Lower leg skin (tissue), 4 donors: Measurements from ENCODE around the gene NRSN2. TPM values are rescaled to one million over a fixed set of nuclear protein-coding genes. Genes with fewer than 3 reads are reported as not detected.
"Not testable (repeated sequence)": the region's sequence is repeated elsewhere in the genome, so short reads cannot be mapped to it uniquely, and the experiment has no call there.

Source experiments
- DNase-seq, 2 donors: peaks; one replicate each; pipeline ENCODE4 v3.0.0-alpha.2; 2019; ENCODE audit warnings: low spot score in 2 of 2
- H3K4me3 ChIP-seq: fragments of 200-600 bp; sonication (generic); 2 replicates; pipeline ENCODE4 v1.5.1; 2017; ENCODE audit warnings: mild to moderate bottlenecking, low read depth; ENCODE audit not compliant: poor library complexity, severe bottlenecking
- CTCF ChIP-seq, 3 donors: fragments of 450-650 bp; IDR thresholded peaks; one replicate each; pipeline ENCODE4 v1.5.1; 2016; ENCODE audit warnings: antibody characterized with exemption in 3 of 3, mild to moderate bottlenecking in 3 of 3, moderate library complexity in 2 of 3
- POLR2A ChIP-seq, 2 donors: fragments of 450-650 bp; IDR thresholded peaks; one replicate each; pipeline ENCODE4 v1.6.1; 2016 to 2017; ENCODE audit warnings: antibody characterized with exemption in 2 of 2, mild to moderate bottlenecking in 1 of 2, moderate library complexity in 1 of 2
- WGBS, 2 donors: methylation state at CpG; one replicate each; pipeline ENCODE4 v1.1.5; 2018; 5-methylcytosine and 5-hydroxymethylcytosine counted together
- intact Hi-C: fragments of 100-400 bp; cut with DNase I; formaldehyde crosslinking; loops from one replicate; pipeline ENCODE4 v1.15.0; 2023; ENCODE audit warnings: low total_unique reads
- total RNA-seq, 4 donors: library from RNA; depleted of rRNA; stranded (reverse); fragments of >200 nt; gene quantifications; one replicate each; pipeline ENCODE4 v1.1.0, GENCODE V29; 2016

Gene NRSN2
- total RNA-seq, 4 donors from 2014 or later, result 4.4 to 16.6 (median 9.9) TPM

GRCh38 chr20:347640-348484, 951 bp downstream of the NRSN2 start:
- H3K4me3 ChIP-seq, result peak overlapping the region; percentile 61
- intact Hi-C loops, result no loop called here
- TF ChIP-seq CTCF (IDR thresholded peaks at IDR 0.05) (peak in 1 of 3 donors; percentile 76), POLR2A (IDR thresholded peaks at IDR 0.05) (no peak)
- 0% methylated on average over 36 to 50 of the region's 61 CpGs for WGBS, 2 donors
- DNase-seq, result peak; percentile 81 to 97

GRCh38 chr20:348972-349841, 2.3 kb downstream of the NRSN2 start:
- H3K4me3 ChIP-seq, result no peak overlapping the region
- no peak for TF ChIP-seq POLR2A (IDR thresholded peaks at IDR 0.05)
- TF ChIP-seq CTCF (IDR thresholded peaks at IDR 0.05), result no peak
- no peak for DNase-seq
- WGBS, 2 donors, result 93 to 94% methylated on average over 19 of the region's 19 CpGs
- intact Hi-C loops, result no loop called here

- TF ChIP-seq POLR2A (IDR thresholded peaks at IDR 0.05) (no peak), CTCF (IDR thresholded peaks at IDR 0.05) (no peak)
- no peak for DNase-seq
- H3K4me3 ChIP-seq, result no peak overlapping the region
- WGBS, 2 donors, result 82 to 91% methylated on average over 7 to 9 of the region's 13 CpGs
- intact Hi-C loops, result loop anchor here (5.0 kb wide), 1 partner anchor 129 kb away; no protein-coding TSS in a partner anchor
These were observed 6.3 kb downstream of the NRSN2 start for GRCh38 chr20:353166-353565.

- intact Hi-C loops, result loop anchor here (5.0 kb wide), 1 partner anchor 128 kb away; no protein-coding TSS in a partner anchor
- TF ChIP-seq CTCF (IDR thresholded peaks at IDR 0.05) (peak in 1 of 3 donors; percentile 74), POLR2A (IDR thresholded peaks at IDR 0.05) (no peak)
- peak; percentile 60 to 95 for DNase-seq
- no peak overlapping the region for H3K4me3 ChIP-seq
- WGBS, 2 donors, result 14 to 15% methylated on average over 14 of the region's 14 CpGs
These were observed 7.5 kb downstream of the NRSN2 start for GRCh38 chr20:354298-354977.

- intact Hi-C loops, H3K4me3 ChIP-seq: not testable (repeated sequence)
- WGBS, 2 donors, result 83 to 93% methylated on average over 2 of the region's 2 CpGs
These were observed 9.2 kb downstream of the NRSN2 start for GRCh38 chr20:356154-356553.

More at GRCh38 chr20:356154-356553, 9.2 kb downstream of the NRSN2 start:
- not testable (repeated sequence) for DNase-seq
